Measurements from ENCODE around the gene HIVEP1.

HIVEP1 gene

DNA sequence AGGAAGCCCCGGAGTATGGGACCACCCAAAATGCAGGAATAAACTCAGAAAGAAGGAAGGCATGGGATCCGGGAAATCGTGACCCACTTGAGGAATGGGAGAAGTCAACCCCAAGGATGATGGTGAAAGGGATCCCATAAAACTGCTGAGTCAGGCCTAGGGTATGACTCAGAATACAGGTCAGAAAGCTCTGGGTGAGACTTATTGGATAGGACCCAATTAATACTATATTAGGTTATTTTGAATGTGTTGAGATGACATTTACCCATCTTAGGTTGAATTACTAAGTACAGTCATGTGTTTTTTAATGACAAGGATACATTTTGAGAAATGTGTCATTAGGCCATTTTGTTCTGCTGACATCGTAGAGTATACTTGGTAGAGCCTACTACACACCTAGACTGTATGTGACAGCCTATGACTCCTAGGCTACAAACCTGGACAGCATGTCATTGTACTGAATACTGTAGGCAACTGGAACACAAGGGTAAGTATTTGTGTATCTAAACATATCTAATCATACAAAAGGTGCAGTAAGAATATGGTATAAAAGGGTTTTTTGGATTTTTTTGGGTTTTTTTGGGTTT lies 17.1 kb upstream of the HIVEP1 start:
- DNase-seq: no peak

DNA sequence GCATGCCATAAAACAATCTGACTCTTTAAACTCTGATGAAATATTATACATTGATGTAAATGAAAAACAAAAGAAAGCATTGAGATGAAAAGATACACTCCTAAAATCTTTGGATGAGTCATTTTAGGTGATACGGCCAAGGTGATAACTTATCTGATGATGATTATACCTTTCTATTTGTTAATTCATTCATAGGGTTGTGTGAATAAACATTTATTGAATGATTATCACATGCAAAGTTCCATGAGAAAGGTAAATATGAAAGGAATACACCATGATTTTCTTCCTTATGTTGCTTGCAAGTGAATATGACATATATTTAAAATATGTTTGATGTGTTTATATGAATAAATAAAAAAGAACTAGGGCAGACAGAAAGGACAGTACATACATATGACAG lies 15.4 kb upstream of the HIVEP1 start:
- no peak for DNase-seq

- no peak for DNase-seq
Measured at GRCh38 chr6:11999246-11999645, 12.9 kb upstream of the HIVEP1 start.

DNA sequence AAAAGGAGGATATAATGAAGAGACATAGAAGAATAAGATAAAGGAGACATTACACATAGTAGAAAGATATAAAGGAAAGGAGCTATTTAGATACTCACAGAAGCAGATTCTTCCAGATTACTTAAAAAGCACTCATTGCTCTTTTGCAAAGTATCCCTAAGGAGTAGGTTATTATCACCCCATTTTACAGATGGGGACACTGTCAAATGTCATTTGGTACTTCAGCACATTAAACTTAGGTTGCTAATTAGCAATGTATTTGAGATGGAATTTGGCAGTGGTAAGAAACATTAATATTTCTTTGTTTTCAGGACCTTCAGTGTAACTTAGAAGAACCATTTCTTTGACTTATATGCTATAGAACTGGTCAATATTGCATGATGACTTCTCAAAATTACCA lies 11.9 kb upstream of the HIVEP1 start:
- no peak for DNase-seq

- DNase-seq: no peak
Measured at GRCh38 chr6:12001004-12001705, 11.0 kb upstream of the HIVEP1 start.

- no peak for DNase-seq
Measured at GRCh38 chr6:12001706-12002435, 10.2 kb upstream of the HIVEP1 start.

DNA sequence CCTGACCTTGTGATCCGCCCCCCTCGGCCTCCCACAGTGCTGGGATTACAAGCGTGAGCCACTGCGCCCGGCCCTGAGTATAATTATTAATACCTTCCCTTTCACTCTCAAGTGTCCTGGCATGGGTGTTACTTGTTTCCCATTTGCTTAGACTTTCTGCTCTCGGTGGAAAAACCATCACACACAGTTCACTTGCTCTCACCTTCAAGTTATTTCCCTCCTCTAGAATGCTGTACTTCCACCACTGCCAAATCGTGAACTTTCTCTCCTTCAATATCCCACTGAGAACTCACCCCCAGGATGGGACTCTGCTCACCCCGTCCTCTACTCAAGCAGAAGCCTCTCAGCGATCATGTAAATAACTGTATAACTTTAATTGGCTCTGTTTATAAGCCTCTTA lies 4.6 kb upstream of the HIVEP1 start:
- DNase-seq: no peak

DNA sequence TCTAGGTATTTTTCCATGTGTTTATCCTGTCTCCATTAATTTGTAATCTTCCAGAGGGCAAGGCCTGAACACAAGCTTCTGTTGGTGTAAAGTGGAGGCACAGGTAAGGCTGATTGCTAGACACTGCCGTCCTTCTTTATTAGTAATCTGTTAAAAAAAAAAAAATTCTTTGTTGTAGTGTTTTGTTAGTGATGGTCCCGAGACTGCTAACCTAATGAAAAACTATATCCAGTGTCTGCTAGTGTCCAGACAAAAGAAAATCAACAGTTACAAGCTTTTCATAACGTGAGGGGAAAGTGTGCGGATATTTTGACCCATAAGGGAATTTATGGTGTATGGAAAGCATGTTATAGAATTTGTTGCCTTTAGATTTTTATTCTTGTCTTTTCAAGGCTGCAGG lies 4.2 kb upstream of the HIVEP1 start:
- no peak for DNase-seq

- peak; percentile 82 for DNase-seq
Measured at GRCh38 chr6:12008366-12009179, 3.5 kb upstream of the HIVEP1 start.

DNA sequence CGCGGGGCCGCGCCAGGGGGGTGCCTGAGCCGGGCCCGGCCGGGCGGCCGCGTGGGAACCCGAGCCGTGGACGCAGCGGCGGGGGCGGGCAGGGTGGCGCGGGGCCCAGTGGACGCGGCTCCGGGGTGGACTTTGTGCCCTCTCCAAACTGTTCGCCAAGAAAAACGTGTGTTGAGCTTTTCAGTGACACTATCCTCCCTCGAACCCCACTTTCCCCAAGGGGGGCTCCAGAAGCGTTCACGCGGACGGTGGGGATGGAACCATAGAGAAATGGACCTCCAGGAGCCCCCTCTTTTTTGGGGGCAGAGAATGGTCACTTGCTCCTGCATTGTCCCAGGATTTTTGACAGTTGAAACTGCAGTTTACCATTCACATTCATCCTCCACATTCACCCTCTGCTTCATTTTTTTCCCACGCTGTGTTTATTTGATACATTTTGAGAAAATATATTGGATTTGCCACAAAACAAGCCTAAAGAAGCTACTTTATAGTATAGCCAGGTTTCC lies 2.9 kb upstream of the HIVEP1 start:
- DNase-seq: no peak

DNA sequence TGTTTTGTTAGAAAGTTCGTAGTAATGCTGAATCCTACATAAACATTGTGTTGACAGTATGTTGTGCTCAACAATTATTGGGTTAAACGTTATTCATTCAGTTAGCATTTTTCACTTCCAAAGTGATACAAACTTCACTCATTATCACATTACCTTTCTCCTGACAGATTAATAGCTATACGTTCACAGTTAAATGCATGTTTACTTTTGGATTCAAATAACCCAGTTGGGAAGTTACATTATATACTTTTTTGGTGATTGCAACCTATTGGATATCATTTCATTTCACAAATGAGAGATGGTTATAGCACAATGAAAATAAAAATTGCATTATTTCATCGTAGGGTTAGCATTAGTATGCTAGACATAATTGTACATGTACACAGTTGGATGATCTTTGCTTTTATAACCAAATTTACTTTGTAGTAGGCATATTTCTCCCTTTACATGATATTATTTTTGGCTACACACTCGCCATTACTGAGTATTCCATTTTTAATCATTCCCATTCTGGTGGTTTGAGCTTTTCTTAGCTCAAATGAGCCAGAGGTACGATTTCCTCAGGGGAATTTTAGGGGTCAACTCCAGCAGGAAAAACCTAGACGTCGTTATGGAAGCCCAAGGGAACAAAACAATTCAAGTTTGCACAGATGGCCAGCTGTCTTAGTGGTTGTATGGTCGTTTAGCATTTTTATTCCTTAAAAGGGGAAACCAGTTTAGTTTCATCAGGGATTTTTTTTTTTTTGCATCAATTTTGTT lies 2.1 kb upstream of the HIVEP1 start:
- DNase-seq: no peak

DNA sequence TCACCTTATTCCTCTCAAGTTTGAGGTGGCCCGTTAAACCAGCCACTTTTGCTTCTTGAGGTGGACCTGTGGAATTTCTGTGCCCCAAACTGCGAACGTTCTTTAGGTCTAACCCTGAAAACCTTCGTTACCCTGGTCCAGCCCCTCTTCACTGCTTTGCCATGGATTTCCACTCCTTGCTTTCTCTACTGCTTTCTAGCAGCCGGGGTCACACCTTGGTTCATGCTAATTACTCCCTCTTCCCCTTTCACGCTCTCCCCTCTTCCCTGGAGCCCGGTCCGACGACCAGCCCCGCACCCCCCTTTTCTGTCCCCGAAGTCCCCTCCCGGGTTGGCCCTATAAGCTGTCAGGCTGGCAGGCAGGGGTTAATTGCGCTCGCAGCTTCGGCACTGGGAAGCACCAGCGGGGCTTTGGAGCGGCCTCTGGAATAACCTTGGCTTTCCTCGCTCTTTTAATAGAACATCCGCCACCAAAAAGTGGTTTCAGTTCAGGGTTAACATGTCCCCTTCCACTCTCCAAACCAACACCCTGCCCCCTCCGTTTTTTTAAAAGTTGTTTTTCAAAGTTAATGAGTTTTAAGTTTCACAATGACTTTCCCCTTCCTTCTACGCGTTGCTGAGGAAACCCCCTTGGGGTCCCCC lies 1.4 kb upstream of the HIVEP1 start:
- no peak for DNase-seq

GRCh38 chr6:12011276-12012037 lies 655 bp upstream of the HIVEP1 start:
- peak; percentile 98 for DNase-seq

DNA sequence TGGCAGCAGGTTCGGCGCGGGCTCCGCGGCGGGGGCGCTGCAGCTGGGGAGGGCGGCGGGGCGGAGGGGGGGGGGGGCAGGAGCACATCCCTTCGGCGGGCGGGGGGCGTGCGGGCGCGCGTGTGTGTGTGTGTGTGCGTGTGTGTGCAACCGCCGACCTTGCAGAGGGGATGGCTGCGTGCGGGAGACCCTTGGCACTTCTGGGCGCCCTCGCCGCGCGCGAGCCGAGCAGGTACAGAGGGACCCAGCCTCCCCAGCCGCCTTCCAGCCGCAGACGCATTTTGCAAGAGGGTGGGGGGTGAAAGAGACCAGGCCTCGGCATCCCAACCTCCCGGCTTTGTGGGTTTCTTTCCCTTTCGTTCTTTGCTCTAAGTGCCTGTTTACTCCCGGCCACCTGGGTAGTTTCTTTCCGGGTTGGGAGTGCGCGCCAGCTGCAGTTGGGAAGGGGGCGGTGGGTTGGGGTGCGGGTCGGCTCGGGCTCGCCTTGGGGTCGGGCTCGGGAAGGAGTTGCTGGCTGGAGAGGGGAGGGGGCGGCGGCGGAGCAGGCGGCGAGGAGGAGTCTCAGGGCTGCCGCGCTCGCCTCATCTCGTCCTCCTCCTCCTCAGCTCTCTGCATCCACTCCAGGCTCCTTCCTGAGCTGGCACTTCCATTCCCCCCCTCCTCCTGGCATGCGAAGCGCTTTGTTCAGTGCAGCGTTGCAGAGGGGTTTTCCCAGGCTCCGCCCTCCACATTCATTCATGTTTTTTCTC lies 620 bp downstream of the HIVEP1 start:
- peak; percentile 84 for DNase-seq

GRCh38 chr6:12013307-12013719 lies 1.2 kb downstream of the HIVEP1 start:
- no peak for DNase-seq

- no peak for DNase-seq
Measured at GRCh38 chr6:12014027-12014872, 2.1 kb downstream of the HIVEP1 start.

- DNase-seq: no peak
Measured at GRCh38 chr6:12014873-12015149, 2.7 kb downstream of the HIVEP1 start.

DNA sequence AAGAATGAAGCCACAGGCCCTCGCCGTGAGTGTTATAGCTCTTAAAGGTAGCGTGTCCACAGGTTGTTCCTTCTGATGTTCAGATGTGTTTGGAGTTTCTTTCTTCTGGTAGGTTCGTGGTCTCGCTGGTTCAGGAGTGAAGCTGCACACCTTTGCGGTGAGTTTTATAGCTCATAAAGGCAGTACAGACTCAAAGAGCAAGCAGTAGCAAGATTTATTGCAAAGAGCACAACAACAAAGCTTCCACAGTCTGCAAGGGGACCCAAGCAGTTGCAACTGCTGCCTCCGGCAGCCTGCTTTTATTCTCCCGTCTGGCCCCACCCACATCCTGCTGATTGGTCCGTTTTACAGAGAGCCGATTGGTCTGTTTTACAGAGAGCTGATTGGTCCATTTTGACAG lies 5.2 kb downstream of the HIVEP1 start:
- DNase-seq: peak; percentile 35

- DNase-seq: no peak
Measured at GRCh38 chr6:12017876-12018401, 5.8 kb downstream of the HIVEP1 start.
